H1 (cell line): ENCODE measurements around the gene PURB. TPM values are rescaled to one million over a fixed set of nuclear protein-coding genes. Genes with fewer than 3 reads are reported as not detected.

ENCODE experiments used
- CTCF ChIA-PET: fragments of 300-600 bp; sonication (Branson Sonifier 250); formaldehyde crosslinking; loops from one replicate; lab custom pipeline; 2021; ENCODE audit not compliant: partially characterized antibody; lab: Charles Lee
- POLR2A ChIA-PET: fragments of 300-600 bp; sonication (Branson Sonifier 250); formaldehyde crosslinking; loops from one replicate; lab custom pipeline; 2021; ENCODE audit warnings: inconsistent platforms; ENCODE audit not compliant: partially characterized antibody; lab: Charles Lee
- DNase-seq, 2 experiments: peaks; one replicate each; pipeline versions ENCODE4 v3.0.0 to v3.0.0-alpha.2; 2010 to 2022; ENCODE audit warnings: low spot score in 2 of 2, low read depth in 1 of 2, mixed read lengths in 1 of 2
- FAIRE-seq: peaks from 2 replicates; lab custom pipeline; 2011; peaks lifted over from hg19 to GRCh38; lab: Jason Lieb, UNC
- H2AFZ ChIP-seq: 2 replicates; pipeline ENCODE4 v1.8.1; 2012; ENCODE audit warnings: low read length, inconsistent platforms
- H2AK5ac ChIP-seq: 2 replicates; pipeline ENCODE4 v1.6.1; 2013; ENCODE audit warnings: low read depth, low read length
- H2BK120ac ChIP-seq: replicated peaks from 2 replicates; pipeline ENCODE3; 2013; ENCODE audit warnings: low read depth, low read length, inconsistent platforms
- H2BK12ac ChIP-seq: 2 replicates; pipeline ENCODE4 v1.6.1; 2013; ENCODE audit warnings: low read depth, low read length
- H2BK15ac ChIP-seq: 2 replicates; pipeline ENCODE4 v1.6.1; 2013; ENCODE audit warnings: low read length
- H2BK20ac ChIP-seq: 2 replicates; pipeline ENCODE4 v1.6.1; 2013; ENCODE audit warnings: low read length
- H2BK5ac ChIP-seq: 2 replicates; pipeline ENCODE4 v1.6.1; 2013; ENCODE audit warnings: low read depth, low read length
- H3K14ac ChIP-seq: 2 replicates; pipeline ENCODE4 v1.6.1; 2013; ENCODE audit warnings: inconsistent platforms; ENCODE audit not compliant: insufficient read length
- H3K18ac ChIP-seq: 2 replicates; pipeline ENCODE4 v1.6.1; 2013; ENCODE audit warnings: low read length; ENCODE audit errors: extremely low read depth
- H3K23ac ChIP-seq: 2 replicates; pipeline ENCODE4 v1.6.1; 2013; ENCODE audit warnings: inconsistent platforms; ENCODE audit not compliant: insufficient read length
- H3K23me2 ChIP-seq: 2 replicates; pipeline ENCODE4 v1.6.1; 2013; ENCODE audit warnings: low read depth, low read length
- H3K27ac ChIP-seq: 2 replicates; pipeline ENCODE4 v1.6.1; 2011; ENCODE audit warnings: low read depth, low read length, inconsistent platforms
- H3K27me3 ChIP-seq, 4 experiments: replicated peaks in 1 of 4; 1 replicate in 1 of 4; 2 replicates in 3 of 4; pipeline versions ENCODE4 v1.6.1 to v1.8.1; 2011 to 2013; ENCODE audit warnings: low read length in 3 of 4, mild to moderate bottlenecking in 3 of 4, inconsistent platforms in 2 of 4, mixed read lengths in 2 of 4, moderate library complexity in 1 of 4; ENCODE audit not compliant: control insufficient read depth in 3 of 4, insufficient read depth in 3 of 4; ENCODE audit errors: extremely low read depth in 1 of 4
- H3K36me3 ChIP-seq, 4 experiments: 2 replicates each; pipeline versions ENCODE4 v1.6.1 to v1.8.1; 2011 to 2013; ENCODE audit warnings: mild to moderate bottlenecking in 4 of 4, low read length in 3 of 4, moderate library complexity in 2 of 4, control low read depth in 1 of 4, inconsistent platforms in 1 of 4; ENCODE audit not compliant: insufficient read depth in 4 of 4, control insufficient read depth in 2 of 4
- H3K4ac ChIP-seq: replicated peaks from 2 replicates; pipeline ENCODE3; 2013; ENCODE audit warnings: low read length, low read depth, mixed read lengths, inconsistent platforms; ENCODE audit not compliant: insufficient read length
- H3K4me1 ChIP-seq, 4 experiments: replicated peaks in 1 of 4; 1 replicate in 1 of 4; 2 replicates in 3 of 4; pipeline versions ENCODE4 v1.6.1 to v1.8.1; 2011 to 2013; ENCODE audit warnings: low read length in 3 of 4, inconsistent platforms in 2 of 4, mixed read lengths in 1 of 4; ENCODE audit not compliant: insufficient read depth in 4 of 4, control insufficient read depth in 3 of 4
- H3K4me2 ChIP-seq, 2 experiments: 2 replicates each; pipeline versions ENCODE4 v1.6.1 to v1.8.1; 2011 to 2013; ENCODE audit warnings: low read depth in 2 of 2, low read length in 2 of 2, control low read depth in 1 of 2, inconsistent platforms in 1 of 2, mild to moderate bottlenecking in 1 of 2; ENCODE audit not compliant: insufficient read depth in 1 of 2
- H3K4me3 ChIP-seq, 4 experiments: fragments of 200-600, 300-600 bp in 1 of 4; sonication (generic), shearing (Covaris generic), sonication (Bioruptor Twin) in 1 of 4; 2 replicates each; pipeline versions ENCODE4 v1.5.1 to v1.8.1; 2011 to 2016; ENCODE audit warnings: low read length in 4 of 4, low read depth in 3 of 4, control low read depth in 2 of 4, inconsistent platforms in 2 of 4, mild to moderate bottlenecking in 2 of 4, mixed read lengths in 1 of 4, moderate library complexity in 1 of 4; ENCODE audit not compliant: insufficient read depth in 2 of 4; ENCODE audit errors: extremely low read depth in 1 of 4
- H3K56ac ChIP-seq: replicated peaks from 2 replicates; pipeline ENCODE3; 2013; ENCODE audit warnings: low read depth, mild to moderate bottlenecking, mixed read lengths, low read length, inconsistent platforms; ENCODE audit not compliant: insufficient read length
- H3K79me1 ChIP-seq: 2 replicates; pipeline ENCODE4 v1.6.1; 2013; ENCODE audit warnings: low read depth, low read length, control low read depth
- H3K79me2 ChIP-seq, 2 experiments: 2 replicates each; pipeline versions ENCODE4 v1.6.1 to v1.8.1; 2012 to 2013; ENCODE audit warnings: low read length in 2 of 2, mild to moderate bottlenecking in 2 of 2, inconsistent platforms in 1 of 2; ENCODE audit not compliant: insufficient read depth in 2 of 2, control insufficient read depth in 1 of 2
- H3K9ac ChIP-seq, 4 experiments: replicated peaks in 1 of 4; 1 replicate in 1 of 4; 2 replicates in 3 of 4; pipeline versions ENCODE4 v1.6.1 to v1.8.1; 2011 to 2013; ENCODE audit warnings: low read depth in 3 of 4, low read length in 3 of 4, control low read depth in 2 of 4, mild to moderate bottlenecking in 2 of 4, moderate library complexity in 2 of 4, inconsistent platforms in 1 of 4; ENCODE audit errors: extremely low read depth in 1 of 4
- H3K9me3 ChIP-seq, 2 experiments: 2 replicates each; pipeline versions ENCODE4 v1.6.1 to v1.8.1; 2012 to 2013; ENCODE audit warnings: mild to moderate bottlenecking in 2 of 2, moderate library complexity in 2 of 2, control low read depth in 1 of 2, inconsistent platforms in 1 of 2, low read depth in 1 of 2, low read length in 1 of 2, mixed read lengths in 1 of 2; ENCODE audit not compliant: insufficient read depth in 2 of 2
- H4K20me1 ChIP-seq, 2 experiments: replicated peaks in 1 of 2; 2 replicates each; pipeline versions ENCODE3 to v1.8.1; 2011 to 2013; ENCODE audit warnings: inconsistent platforms in 2 of 2, low read length in 2 of 2, mild to moderate bottlenecking in 1 of 2; ENCODE audit not compliant: insufficient read depth in 2 of 2, control insufficient read depth in 1 of 2
- H4K5ac ChIP-seq: 2 replicates; pipeline ENCODE4 v1.6.1; 2013; ENCODE audit warnings: low read length, low read depth, mixed read lengths, inconsistent platforms; ENCODE audit not compliant: insufficient read length
- H4K8ac ChIP-seq: 2 replicates; pipeline ENCODE4 v1.8.0; 2013; ENCODE audit warnings: mild to moderate bottlenecking, moderate library complexity, low read length, inconsistent platforms; ENCODE audit not compliant: insufficient read depth; ENCODE audit errors: extremely low read depth
- H4K91ac ChIP-seq: replicated peaks from 2 replicates; pipeline ENCODE3; 2013; ENCODE audit warnings: low read length, mixed read lengths, inconsistent platforms; ENCODE audit not compliant: insufficient read length
- POLR2A ChIP-seq, 2 experiments: IDR thresholded peaks; 1 replicate in 1 of 2; 2 replicates in 1 of 2; pipeline ENCODE4 v1.6.1; 2011; ENCODE audit warnings: low read depth in 2 of 2, low read length in 2 of 2, mild to moderate bottlenecking in 2 of 2; ENCODE audit errors: control extremely low read depth in 1 of 2
- TAF1 ChIP-seq: IDR thresholded peaks from 2 replicates; pipeline ENCODE4 v1.6.1; 2011; ENCODE audit warnings: mild to moderate bottlenecking, low read depth, low read length
- TAF7 ChIP-seq: optimal IDR thresholded peaks from 2 replicates; pipeline ENCODE3; 2011; ENCODE audit warnings: low read depth, mild to moderate bottlenecking, inconsistent platforms, low read length, moderate library complexity, borderline replicate concordance
- WGBS, 2 experiments: shearing (Covaris generic) in 1 of 2; methylation state at CpG; one replicate each; pipeline versions ENCODE4 v1.1.6 to v1.1.7; 2013 to 2015; ENCODE audit warnings: low lambda C conversion rate in 2 of 2, mixed read lengths in 2 of 2, inconsistent platforms in 1 of 2, low coverage in 1 of 2, missing lambda C conversion rate in 1 of 2; ENCODE audit not compliant: insufficient replicate concordance in 2 of 2, insufficient coverage in 1 of 2, insufficient read length in 1 of 2; ENCODE audit errors: extremely low coverage in 1 of 2, missing lambda C conversion rate in 1 of 2; 5-methylcytosine and 5-hydroxymethylcytosine counted together
- polyA plus RNA-seq, 7 experiments: library from polyadenylated mRNA; depleted of rRNA in 3 of 7; stranded (reverse) in 5 of 7; unstranded in 2 of 7; fragments of >200 nt in 5 of 7; fragments of 200-250 nt in 2 of 7; gene quantifications; 1 replicate in 5 of 7; 2 replicates in 1 of 7; 4 replicates in 1 of 7; pipeline versions ENCODE4 v1.2.1 to v1.2.3, GENCODE V29; 2011 to 2013; ENCODE audit warnings: missing spikeins in 2 of 7, mixed read lengths in 2 of 7
- total RNA-seq: library from RNA; stranded (reverse); fragmentation: NEBNext Ultra II Directional; extraction: Animal tissue kit (Norgen Biotek cat#: 25700); gene quantifications from 2 replicates; pipeline ENCODE4 v1.2.1, GENCODE V29; 2021
- TF ChIP-seq, protein P1 (sequence below): IDR thresholded peaks from 2 replicates; pipeline ENCODE4 v1.6.1; 2012; ENCODE audit warnings: inconsistent platforms

The PURB gene
- total and polyA plus RNA-seq, 2 of the 8 experiments (the other 6 are each of a cell fraction or from before 2014, with no cell fraction given) = 3.3 to 22.7 TPM

DNA sequence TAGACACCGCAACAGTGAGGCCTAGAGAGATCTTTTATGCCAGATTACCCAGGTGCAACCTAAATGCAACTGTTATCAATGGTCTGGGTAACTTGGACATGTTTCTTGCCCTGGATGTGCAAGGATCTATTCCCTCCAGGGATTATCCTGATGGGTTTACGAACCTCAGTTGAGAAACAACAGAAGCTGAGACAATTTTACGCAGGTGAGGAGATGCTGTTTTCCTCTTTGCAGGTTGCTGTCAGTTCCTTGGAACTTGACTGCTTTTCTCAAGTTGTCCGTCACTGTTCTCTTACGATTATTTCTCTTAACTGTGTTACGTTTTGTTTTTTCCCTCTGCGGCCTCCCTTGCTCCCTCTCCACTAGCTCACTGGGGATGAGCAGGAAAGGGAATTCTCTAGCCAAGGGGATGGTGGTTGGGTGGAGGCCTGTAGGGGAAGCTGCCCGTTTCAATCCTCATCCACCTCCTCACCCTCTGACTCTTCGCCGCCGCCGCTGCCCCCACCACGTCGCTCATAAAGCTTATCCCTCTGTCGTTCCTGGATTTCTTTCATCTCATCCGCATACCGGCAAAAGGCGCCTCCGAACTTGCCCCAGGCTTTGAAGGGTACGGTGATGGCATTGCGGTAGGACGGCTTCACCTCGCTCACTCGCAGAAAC, 1.2 kb downstream of the PURB start:
- peak overlapping the region; percentile 59; the same call in 1 of the 2 replicates for H3K27ac ChIP-seq
- no peaks in the 10 kb centered on the region for H3K9me3 ChIP-seq
- POLR2A ChIA-PET = interaction anchor here (0.8 to 3.4 kb wide), 19 partner anchors 10 to 315 kb away, joined by 3 to 53 read pairs (median 4); partner anchors contain the start of genes H2AZ2 and TBRG4
- FAIRE-seq = no peak
- no peak overlapping the region for H4K91ac ChIP-seq
- no peak overlapping the region for H3K18ac ChIP-seq
- H3K79me2 ChIP-seq = peaks cover 15 to 54% of the 10 kb centered on the region in 2 experiments
- H2BK15ac ChIP-seq = no peak overlapping the region
- peak overlapping the region; percentile 81 to 93 (median 88) for H3K9ac ChIP-seq
- H2BK120ac ChIP-seq = no peak overlapping the region
- H3K4me1 ChIP-seq = peaks cover 1 to 11% (median 5%) of the 10 kb centered on the region in 4 experiments; a peak in 5 of 7 replicates
- no peak overlapping the region for H2BK5ac ChIP-seq
- no peak overlapping the region for H2BK20ac ChIP-seq
- peak overlapping the region; percentile 97; the same call in 1 of the 2 replicates for H4K8ac ChIP-seq
- no peak overlapping the region for H4K5ac ChIP-seq
- H3K79me1 ChIP-seq = peaks cover 9% of the 10 kb centered on the region; the same call in 1 of the 2 replicates
- H3K4me3 ChIP-seq = peak overlapping the region; percentile 67 to 84 (median 74)
- TF ChIP-seq POLR2A (IDR thresholded peaks at IDR 0.05; ENCODE audit: control extremely low read depth in 1 of 2, low read depth in 2 of 2, low read length in 2 of 2) (0 out of 3 replicates have a peak, but pooled peaks of 1 of the 2 experiments have one; percentile 4), TAF1 (0 out of 2 replicates have a peak, but pooled peaks have one; percentile 18), TAF7 (peak; percentile 27)
- TF ChIP-seq, protein P1, sequence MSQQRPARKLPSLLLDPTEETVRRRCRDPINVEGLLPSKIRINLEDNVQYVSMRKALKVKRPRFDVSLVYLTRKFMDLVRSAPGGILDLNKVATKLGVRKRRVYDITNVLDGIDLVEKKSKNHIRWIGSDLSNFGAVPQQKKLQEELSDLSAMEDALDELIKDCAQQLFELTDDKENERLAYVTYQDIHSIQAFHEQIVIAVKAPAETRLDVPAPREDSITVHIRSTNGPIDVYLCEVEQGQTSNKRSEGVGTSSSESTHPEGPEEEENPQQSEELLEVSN = no peak
- CTCF ChIA-PET = interaction anchor here (0.6 to 1.4 kb wide), 5 partner anchors 10 to 251 kb away, joined by 3 read pairs; no protein-coding TSS in a partner anchor
- no peak overlapping the region for H2AK5ac ChIP-seq
- H4K20me1 ChIP-seq = peaks cover 2 to 11% of the 10 kb centered on the region in 2 experiments
- peak overlapping the region; percentile 91 to 98 for H3K4me2 ChIP-seq
- peaks cover 0 to 21% (median 2%) of the 10 kb centered on the region in 4 experiments; a peak in 3 of 8 replicates for H3K36me3 ChIP-seq
- H3K27me3 ChIP-seq = no peaks in the 10 kb centered on the region
- no peak overlapping the region for H3K56ac ChIP-seq
- no peak overlapping the region for H3K14ac ChIP-seq
- H2AFZ ChIP-seq = no peak overlapping the region
- DNase-seq = no peak
- 35% methylated on average over 24 of the region's 24 CpGs; no CpG with 5 or more reads in 1 of the 2 experiments for WGBS, 2 experiments
- no peak overlapping the region for H2BK12ac ChIP-seq
- H3K4ac ChIP-seq = no peak overlapping the region
- no peak overlapping the region for H3K23ac ChIP-seq
- peaks cover 5% of the 10 kb centered on the region; the same call in 1 of the 2 replicates for H3K23me2 ChIP-seq
